ENCODE results near the gene ACAT2. TPM values are rescaled to one million over a fixed set of nuclear protein-coding genes. Genes with fewer than 3 reads are reported as not detected.
"Not testable (repeated sequence)": the region's sequence is repeated elsewhere in the genome, so short reads cannot be mapped to it uniquely, and the experiment has no call there.

Gene ACAT2
- total RNA-seq, 1 donor from 2014 or later, result 82.0 TPM

DNA sequence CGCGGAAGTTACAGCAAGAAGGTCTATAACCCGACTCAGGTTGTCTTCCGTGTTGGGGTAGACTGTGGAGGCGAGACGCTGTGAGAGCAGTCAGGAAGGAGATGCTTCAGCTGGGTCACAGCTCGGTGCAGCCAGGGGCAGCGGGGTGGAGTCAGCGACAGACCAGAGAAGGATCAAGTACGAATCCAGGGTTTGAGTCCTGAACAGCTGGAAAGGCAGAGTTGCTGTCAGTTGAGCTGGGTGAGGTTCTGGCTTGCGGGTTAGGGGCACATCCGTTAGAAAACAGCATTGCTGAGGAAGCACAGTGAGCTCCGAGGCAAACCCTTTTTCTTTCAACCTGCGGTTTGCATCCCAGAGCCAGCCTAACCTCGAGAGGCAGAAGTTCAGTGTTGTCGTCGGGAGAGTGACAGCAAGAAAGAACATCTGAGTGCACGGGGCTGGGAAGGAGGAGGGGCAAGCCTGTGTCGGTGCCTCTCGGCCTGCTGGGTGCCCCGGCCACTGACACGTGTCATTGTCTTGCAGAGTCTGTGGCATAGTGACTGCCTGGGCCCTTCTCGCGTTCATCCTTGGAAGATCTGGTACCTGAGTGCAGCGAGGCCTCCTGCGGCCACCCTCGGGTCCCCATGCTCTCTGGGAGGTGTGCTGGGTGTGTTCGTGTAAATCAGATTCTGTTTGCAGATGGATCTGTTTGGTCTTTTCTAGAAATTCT lies 58.2 kb downstream of the ACAT2 start:
- DNase-seq, result no peak
- H3K9me3 Mint-ChIP-seq, result no peaks in the 10 kb centered on the region
- ChIA-PET CTCF (no interaction called here), POLR2A (no interaction called here)
- peaks cover 21% of the 10 kb centered on the region for H3K4me1 Mint-ChIP-seq
- no peak overlapping the region for H3K27ac Mint-ChIP-seq
- ATAC-seq (ENCODE audit: low read depth), result peak; percentile 60
- H3K36me3 Mint-ChIP-seq (ENCODE audit: low read depth), result no peaks in the 10 kb centered on the region
- H3K27me3 Mint-ChIP-seq, result no peaks in the 10 kb centered on the region
- TF ChIP-seq, protein P1, sequence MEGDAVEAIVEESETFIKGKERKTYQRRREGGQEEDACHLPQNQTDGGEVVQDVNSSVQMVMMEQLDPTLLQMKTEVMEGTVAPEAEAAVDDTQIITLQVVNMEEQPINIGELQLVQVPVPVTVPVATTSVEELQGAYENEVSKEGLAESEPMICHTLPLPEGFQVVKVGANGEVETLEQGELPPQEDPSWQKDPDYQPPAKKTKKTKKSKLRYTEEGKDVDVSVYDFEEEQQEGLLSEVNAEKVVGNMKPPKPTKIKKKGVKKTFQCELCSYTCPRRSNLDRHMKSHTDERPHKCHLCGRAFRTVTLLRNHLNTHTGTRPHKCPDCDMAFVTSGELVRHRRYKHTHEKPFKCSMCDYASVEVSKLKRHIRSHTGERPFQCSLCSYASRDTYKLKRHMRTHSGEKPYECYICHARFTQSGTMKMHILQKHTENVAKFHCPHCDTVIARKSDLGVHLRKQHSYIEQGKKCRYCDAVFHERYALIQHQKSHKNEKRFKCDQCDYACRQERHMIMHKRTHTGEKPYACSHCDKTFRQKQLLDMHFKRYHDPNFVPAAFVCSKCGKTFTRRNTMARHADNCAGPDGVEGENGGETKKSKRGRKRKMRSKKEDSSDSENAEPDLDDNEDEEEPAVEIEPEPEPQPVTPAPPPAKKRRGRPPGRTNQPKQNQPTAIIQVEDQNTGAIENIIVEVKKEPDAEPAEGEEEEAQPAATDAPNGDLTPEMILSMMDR (IDR thresholded peaks at IDR 0.05), result no peak
- peak overlapping the region; percentile 69 for H3K4me3 Mint-ChIP-seq
- intact Hi-C loops (cut with micrococcal nuclease), result no loop called here

DNA sequence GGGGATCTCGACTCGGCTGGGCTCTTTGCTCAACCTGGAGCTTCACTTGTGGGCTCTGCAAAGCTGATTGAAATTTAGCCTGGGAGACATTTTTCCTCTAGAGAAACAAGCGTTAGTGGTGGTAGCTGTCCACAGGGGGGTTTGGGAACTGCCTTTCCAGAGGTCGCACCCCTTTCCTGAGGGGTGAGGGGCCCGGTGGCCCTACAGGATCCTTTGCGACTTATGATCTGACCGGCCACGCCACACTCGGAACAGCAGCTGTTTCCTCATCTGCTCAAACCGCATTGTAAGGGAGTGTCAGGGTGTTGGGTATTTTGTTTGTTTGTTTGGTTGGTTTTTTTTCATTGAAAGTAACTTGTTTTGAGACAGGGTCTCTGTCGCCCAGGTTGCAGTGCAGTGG lies 59.3 kb downstream of the ACAT2 start:
- DNase-seq (no peak), ATAC-seq (ENCODE audit: low read depth) (no peak)
- POLR2A ChIA-PET, result no interaction called here
- Mint-ChIP-seq H3K27ac (no peak overlapping the region), H3K27me3 (no peaks in the 10 kb centered on the region), H3K4me1 (peaks cover 21% of the 10 kb centered on the region), H3K9me3 (no peaks in the 10 kb centered on the region), H3K4me3 (peak overlapping the region; percentile 25), H3K36me3 (ENCODE audit: low read depth) (no peaks in the 10 kb centered on the region)
- CTCF ChIA-PET, result no interaction called here
- intact Hi-C loops (cut with micrococcal nuclease), result no loop called here
- TF ChIP-seq, protein P1 (IDR thresholded peaks at IDR 0.05), result no peak

DNA sequence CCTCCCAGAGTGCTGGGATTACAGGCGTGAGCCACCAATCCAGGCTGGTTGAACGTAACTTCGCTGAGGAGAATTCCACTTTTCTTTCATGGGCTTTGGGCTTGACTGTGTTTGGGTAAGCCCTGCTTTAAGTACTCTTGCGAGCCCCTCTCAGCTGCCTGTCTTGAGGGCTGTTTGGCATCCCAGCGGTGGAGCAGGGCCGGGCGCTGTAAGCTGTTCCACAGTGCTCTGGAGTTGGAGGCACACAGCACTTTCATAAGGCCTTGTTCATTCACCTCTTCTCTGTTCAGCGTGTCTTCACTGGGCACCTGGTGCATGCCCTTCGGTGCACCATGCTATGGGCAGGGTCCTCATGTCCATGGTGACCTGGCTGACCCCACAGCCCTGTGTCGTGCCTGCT lies 59.9 kb downstream of the ACAT2 start:
- ATAC-seq (ENCODE audit: low read depth) (no peak), DNase-seq (no peak)
- intact Hi-C loops (cut with micrococcal nuclease), result no loop called here
- Mint-ChIP-seq H3K9me3 (no peaks in the 10 kb centered on the region), H3K27me3 (no peaks in the 10 kb centered on the region), H3K4me1 (peaks cover 21% of the 10 kb centered on the region), H3K27ac (no peak overlapping the region), H3K36me3 (ENCODE audit: low read depth) (no peaks in the 10 kb centered on the region), H3K4me3 (no peak overlapping the region)
- TF ChIP-seq, protein P1 (IDR thresholded peaks at IDR 0.05), result no peak
- ChIA-PET POLR2A (no interaction called here), CTCF (no interaction called here)

DNA sequence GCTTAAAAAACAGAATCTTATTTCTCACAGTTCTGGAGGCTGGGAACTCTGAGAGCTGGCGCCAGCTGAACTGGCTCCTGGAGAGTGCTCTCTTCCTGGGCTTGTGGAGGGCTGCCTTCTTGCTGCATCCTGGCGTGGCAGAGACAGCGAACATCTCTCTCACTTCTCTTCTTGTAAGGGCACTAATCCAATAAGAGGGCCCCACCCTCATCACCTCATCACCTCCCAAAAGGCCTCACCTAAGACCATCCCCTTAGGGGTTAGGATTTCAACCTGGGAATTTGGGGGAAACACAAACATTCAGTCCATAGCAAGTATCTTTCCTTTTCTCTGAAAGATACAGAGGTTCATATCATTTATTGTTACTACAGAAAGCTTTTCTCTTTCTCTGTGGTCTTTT lies 62.1 kb downstream of the ACAT2 start:
- CTCF ChIA-PET, result no interaction called here
- Mint-ChIP-seq H3K27me3 (no peaks in the 10 kb centered on the region), H3K9me3 (no peaks in the 10 kb centered on the region), H3K4me3 (no peak overlapping the region), H3K4me1 (peaks cover 24% of the 10 kb centered on the region), H3K36me3 (ENCODE audit: low read depth) (no peaks in the 10 kb centered on the region), H3K27ac (no peak overlapping the region)
- ATAC-seq (ENCODE audit: low read depth) (no peak), DNase-seq (no peak)
- intact Hi-C loops (cut with micrococcal nuclease), result no loop called here
- TF ChIP-seq, protein P1 (IDR thresholded peaks at IDR 0.05), result no peak
- POLR2A ChIA-PET, result no interaction called here

DNA sequence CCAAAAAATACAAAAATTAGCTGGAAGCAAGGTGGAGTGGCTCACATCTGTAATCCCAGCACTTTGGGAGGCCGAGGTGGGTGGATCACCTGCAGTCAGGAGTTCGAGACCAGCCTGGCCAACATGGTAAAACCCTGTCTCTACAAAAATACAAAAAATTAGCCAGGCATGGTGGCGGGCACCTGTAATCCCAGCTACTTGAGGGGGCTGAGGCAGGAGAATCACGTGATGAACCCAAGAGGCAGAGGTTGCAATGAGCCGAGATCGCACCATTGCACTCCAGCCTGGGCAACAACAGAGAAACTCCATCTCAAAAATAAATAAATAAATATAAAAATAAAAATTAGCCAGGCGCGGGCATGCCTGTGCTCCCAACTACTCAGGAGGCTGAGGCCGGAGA lies 62.8 kb downstream of the ACAT2 start:
- H3K27me3 Mint-ChIP-seq; POLR2A ChIA-PET; CTCF ChIA-PET; H3K27ac Mint-ChIP-seq; H3K9me3 Mint-ChIP-seq; H3K36me3 Mint-ChIP-seq (ENCODE audit: low read depth); intact Hi-C loops (cut with micrococcal nuclease); ATAC-seq (ENCODE audit: low read depth); DNase-seq; H3K4me3 Mint-ChIP-seq: not testable (repeated sequence)
- H3K4me1 Mint-ChIP-seq, result peaks cover 26% of the 10 kb centered on the region

DNA sequence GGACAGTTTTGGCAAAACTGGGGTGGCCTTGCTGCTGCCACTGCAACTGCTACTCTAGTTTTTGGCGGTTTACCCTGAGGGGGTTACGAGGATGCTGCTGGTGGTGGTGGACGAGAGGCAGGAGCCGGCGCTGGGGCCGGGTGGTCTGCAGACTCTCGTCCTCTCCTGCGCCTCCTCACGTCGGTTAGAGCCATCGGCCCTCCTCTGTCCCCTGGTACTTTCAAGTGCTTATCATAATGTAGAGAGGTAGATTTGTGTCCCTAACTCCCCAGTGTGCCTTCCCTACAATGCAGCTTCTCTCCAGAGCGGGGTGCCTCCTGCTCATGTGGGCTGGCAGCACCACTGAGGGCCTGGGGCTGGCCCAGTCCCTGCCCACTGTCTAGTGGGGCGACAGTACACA lies 64.2 kb downstream of the ACAT2 start:
- Mint-ChIP-seq H3K4me3 (no peak overlapping the region), H3K36me3 (ENCODE audit: low read depth) (no peaks in the 10 kb centered on the region), H3K9me3 (no peaks in the 10 kb centered on the region), H3K27ac (no peak overlapping the region), H3K4me1 (peaks cover 22% of the 10 kb centered on the region), H3K27me3 (peaks cover under 1% of the 10 kb centered on the region)
- ChIA-PET CTCF (no interaction called here), POLR2A (no interaction called here)
- DNase-seq (no peak), ATAC-seq (ENCODE audit: low read depth) (no peak)
- TF ChIP-seq, protein P1 (IDR thresholded peaks at IDR 0.05), result no peak
- intact Hi-C loops (cut with micrococcal nuclease), result no loop called here
